NCI-H69 (cell line): Measurements from ENCODE around the gene LAMA3.

Source experiments
- DNase-seq: peaks from one replicate; lab custom pipeline; 2025; lab: John Stamatoyannopoulos, UW

LAMA3 gene

GRCh38 chr18:23822590-23823385, 133.5 kb downstream of the LAMA3 start:
- no peak for DNase-seq

GRCh38 chr18:23824240-23824639, 135.0 kb downstream of the LAMA3 start:
- peak; percentile 41 for DNase-seq

GRCh38 chr18:23824669-23825068, 135.4 kb downstream of the LAMA3 start:
- no peak for DNase-seq

DNA sequence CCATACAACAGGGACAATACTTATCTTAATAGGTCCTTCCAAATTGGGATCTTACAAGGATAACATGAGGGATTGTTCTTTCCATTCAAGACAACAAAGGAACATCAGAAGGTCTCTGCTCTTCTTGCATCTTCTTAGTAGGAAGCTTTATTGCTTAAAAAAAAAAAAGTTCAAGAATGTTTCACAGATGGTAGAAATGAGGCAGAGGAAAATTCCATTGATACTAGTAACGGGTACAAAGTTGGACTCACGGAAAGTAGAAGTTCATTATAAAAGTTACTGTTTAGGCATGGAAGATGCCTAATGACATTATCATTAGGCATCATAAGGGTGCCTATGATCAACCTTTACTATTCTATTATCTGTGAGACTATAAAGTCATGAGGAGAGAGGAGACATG, 136.2 kb downstream of the LAMA3 start:
- no peak for DNase-seq

GRCh38 chr18:23825978-23826405, 136.7 kb downstream of the LAMA3 start:
- no peak for DNase-seq

GRCh38 chr18:23826850-23827620, 137.8 kb downstream of the LAMA3 start:
- DNase-seq = no peak

DNA sequence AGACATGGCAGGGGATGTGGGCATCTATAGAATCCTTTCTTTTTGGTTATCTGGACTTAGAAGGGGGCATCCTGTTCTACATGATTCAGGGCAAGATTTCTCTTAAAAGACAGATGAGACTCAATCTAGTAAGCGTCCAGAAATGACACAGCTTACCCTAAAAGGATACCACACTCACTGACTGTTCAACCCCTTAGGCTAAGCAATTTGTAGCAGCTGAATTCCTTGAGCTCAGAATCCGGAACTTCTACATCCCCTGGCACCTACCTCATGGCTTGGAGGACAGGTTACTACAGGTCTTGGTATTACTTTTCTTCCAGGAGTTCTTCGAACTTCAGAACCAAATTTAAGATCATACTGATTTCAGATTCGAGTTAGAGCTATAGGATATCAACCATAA, 138.4 kb downstream of the LAMA3 start:
- no peak for DNase-seq

DNA sequence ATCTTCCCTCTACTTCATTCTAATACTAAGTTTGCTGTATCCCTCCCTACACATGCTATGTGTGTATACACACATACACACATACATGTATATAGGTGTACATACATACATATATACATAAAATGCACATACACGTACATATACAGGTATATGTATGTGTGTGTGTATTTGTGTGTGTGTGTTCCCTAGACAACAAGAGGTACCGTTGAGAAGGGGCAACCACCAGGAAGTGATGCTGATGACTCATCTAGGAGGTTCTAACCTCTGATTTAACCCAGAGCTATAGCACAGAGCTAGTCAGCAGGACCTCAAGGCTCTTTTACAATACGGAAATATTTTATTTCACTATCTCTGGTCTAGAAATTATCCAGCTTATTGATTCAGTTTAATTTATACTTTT, 139.2 kb downstream of the LAMA3 start:
- DNase-seq = peak; percentile 83

- no peak for DNase-seq
These were observed 143.7 kb downstream of the LAMA3 start for GRCh38 chr18:23832911-23833310.

- no peak for DNase-seq
These were observed 144.5 kb downstream of the LAMA3 start for GRCh38 chr18:23833714-23834113.

GRCh38 chr18:23835091-23835490, 145.8 kb downstream of the LAMA3 start:
- DNase-seq = no peak

DNA sequence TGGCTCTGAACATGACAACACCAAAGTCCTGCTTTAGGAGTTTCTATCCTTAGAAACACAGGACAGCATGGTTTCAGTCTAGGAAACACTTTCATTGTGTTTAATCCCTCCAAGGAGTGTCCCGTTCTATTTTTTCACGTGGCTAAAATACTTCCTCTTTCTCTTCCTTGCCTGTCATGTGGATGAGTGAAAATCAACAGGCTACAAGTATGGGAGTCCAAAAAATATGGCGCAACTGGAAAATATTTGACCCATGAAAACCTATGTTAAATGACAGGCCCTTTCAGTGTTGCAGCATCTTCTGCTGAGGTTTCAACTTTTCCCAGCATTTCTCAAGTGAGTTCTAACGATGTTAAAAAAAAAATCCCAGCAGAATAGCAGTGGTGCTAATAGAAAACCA, 146.3 kb downstream of the LAMA3 start:
- DNase-seq = no peak

DNA sequence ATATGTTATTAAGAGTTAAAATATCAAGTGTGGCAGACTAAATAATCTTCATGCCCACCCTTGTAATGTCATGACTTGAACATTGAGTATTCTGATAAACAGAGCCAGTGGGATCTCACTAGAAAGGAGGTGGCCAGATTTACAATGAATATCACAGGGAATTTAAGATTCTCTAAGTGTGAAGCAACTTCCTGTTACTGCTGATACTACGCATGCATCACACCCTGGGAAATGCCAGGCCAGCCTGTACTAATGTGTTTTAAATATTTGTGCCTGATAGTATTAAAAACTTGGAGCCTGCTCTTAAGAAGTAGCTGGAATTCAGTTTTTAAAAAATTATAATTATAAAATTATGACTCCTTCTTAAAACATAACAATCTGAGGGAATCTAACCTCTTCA, 148.3 kb downstream of the LAMA3 start:
- DNase-seq = no peak

- no peak for DNase-seq
These were observed 149.0 kb downstream of the LAMA3 start for GRCh38 chr18:23838233-23838632.

DNA sequence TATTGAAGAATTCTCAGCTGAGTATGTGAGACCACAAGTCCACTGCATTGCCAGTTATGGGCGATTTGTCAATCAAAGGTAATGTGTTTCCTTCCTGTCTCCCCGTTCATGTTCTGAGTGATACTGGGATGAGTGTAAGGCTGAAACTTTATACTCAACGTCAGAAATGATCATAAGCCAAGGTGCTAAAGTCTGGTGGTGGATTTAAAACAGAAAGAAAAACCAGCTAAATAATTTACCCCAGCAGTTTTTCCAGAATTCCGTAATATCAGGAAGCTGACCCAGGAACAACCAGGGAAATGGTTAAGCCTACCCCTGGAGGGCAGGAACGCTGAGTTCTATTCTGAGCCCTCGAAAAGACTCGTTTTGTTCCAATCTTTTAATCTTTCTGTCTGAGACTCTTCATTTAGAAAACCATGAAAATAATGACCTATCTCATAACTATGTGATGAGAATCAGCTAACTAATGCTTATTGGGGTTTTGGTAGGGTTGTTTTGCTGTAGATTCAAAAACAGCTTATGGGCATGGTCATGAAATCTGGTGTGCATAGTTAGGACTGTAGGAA, 149.6 kb downstream of the LAMA3 start:
- no peak for DNase-seq

- DNase-seq = no peak
These were observed 153.1 kb downstream of the LAMA3 start for GRCh38 chr18:23842305-23842704.

DNA sequence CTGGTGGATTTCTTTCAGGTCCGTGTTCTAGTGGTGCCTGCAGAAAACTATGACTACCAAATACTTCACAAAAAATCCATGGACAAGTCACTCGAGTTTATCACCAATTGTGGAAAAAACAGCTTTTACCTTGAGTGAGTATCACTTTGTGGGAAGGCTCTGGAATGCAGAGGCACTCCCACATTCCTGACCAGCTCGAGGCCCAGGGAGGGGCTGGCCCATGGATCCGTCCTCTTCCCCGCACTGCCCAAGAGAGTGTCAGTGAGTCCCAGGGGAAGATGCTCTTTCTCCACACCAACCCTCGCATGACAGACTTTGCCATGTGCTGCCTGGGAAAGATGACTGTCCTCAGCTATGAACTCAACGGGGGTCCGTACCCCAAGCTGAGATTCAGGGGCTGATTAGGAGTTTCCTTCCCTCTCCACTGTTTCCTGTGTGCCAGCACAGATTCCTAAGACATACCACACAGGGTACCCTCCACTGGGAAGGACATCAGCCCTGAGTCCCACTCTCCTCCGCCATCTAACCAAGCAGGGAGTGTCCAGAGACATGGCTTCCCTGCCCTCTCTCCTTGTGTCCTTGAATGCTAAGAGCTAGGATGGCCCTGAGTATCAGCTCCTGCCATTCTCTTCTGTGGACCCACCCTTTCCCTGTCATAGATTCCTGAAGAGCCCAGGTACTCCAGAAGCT, 155.9 kb downstream of the LAMA3 start:
- DNase-seq = no peak

- DNase-seq = no peak
These were observed 156.9 kb downstream of the LAMA3 start for GRCh38 chr18:23845988-23846630.

- DNase-seq = no peak
These were observed 158.2 kb downstream of the LAMA3 start for GRCh38 chr18:23847321-23847986.

DNA sequence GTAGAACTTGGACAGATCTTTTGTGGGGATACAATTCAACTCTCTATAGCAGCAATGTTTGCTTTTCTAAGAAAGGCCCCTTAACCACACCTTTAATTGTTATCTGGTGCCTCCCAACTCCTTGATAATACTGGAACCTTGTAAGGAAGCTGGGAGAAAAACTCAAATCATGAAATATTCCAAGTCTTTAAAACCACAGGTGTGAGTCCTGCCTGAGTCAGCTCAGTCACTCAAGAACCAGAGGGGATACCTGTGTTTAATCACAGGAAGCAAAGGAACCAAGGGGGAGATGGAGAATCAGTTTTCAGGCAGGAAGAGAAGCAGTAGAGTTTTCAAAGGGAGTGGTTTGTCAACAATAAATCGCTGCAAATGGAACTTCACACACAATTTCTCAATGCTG, 159.9 kb downstream of the LAMA3 start:
- peak; percentile 42 for DNase-seq

- DNase-seq = no peak
These were observed 161.0 kb downstream of the LAMA3 start for GRCh38 chr18:23850215-23850614.
